NCI-H1694 (cell line): Measurements from ENCODE around the gene NTSR2.

ENCODE experiments used
- DNase-seq: peaks from one replicate; lab custom pipeline; 2025; lab: John Stamatoyannopoulos, UW

Gene NTSR2

GRCh38 chr2:11669454-11670291 lies at the start of gene NTSR2:
TSS of gene NTSR2 (minus strand) at chr2:11670195. CDS start at chr2:11670129, 66 bp downstream.
- no peak for DNase-seq

GRCh38 chr2:11719230-11719977 lies 49.4 kb upstream of the NTSR2 start:
- DNase-seq, result no peak

GRCh38 chr2:11718606-11719005 lies 48.6 kb upstream of the NTSR2 start:
- no peak for DNase-seq

GRCh38 chr2:11717623-11718022 lies 47.6 kb upstream of the NTSR2 start:
- no peak for DNase-seq

- DNase-seq, result no peak
These were observed 46.8 kb upstream of the NTSR2 start for GRCh38 chr2:11716689-11717321.

GRCh38 chr2:11715987-11716652 lies 46.1 kb upstream of the NTSR2 start:
- no peak for DNase-seq

- no peak for DNase-seq
These were observed 43.8 kb upstream of the NTSR2 start for GRCh38 chr2:11713815-11714214.

- no peak for DNase-seq
These were observed 42.9 kb upstream of the NTSR2 start for GRCh38 chr2:11712866-11713265.

- DNase-seq, result no peak
These were observed 41.8 kb upstream of the NTSR2 start for GRCh38 chr2:11711751-11712150.

GRCh38 chr2:11711354-11711716 lies 41.3 kb upstream of the NTSR2 start:
- no peak for DNase-seq

- DNase-seq, result no peak
These were observed 40.8 kb upstream of the NTSR2 start for GRCh38 chr2:11710632-11711353.

- no peak for DNase-seq
These were observed 40.2 kb upstream of the NTSR2 start for GRCh38 chr2:11710210-11710609.

GRCh38 chr2:11709293-11709692 lies 39.3 kb upstream of the NTSR2 start:
- no peak for DNase-seq

GRCh38 chr2:11708106-11708505 lies 38.1 kb upstream of the NTSR2 start:
- no peak for DNase-seq

GRCh38 chr2:11705711-11706110 lies 35.7 kb upstream of the NTSR2 start:
- DNase-seq, result no peak

GRCh38 chr2:11705063-11705462 lies 35.1 kb upstream of the NTSR2 start:
- no peak for DNase-seq

GRCh38 chr2:11703700-11704099 lies 33.7 kb upstream of the NTSR2 start:
- DNase-seq, result no peak

- no peak for DNase-seq
These were observed 33.0 kb upstream of the NTSR2 start for GRCh38 chr2:11702946-11703345.

- no peak for DNase-seq
These were observed 31.8 kb upstream of the NTSR2 start for GRCh38 chr2:11701751-11702301.

- peak; percentile 43 for DNase-seq
These were observed 31.2 kb upstream of the NTSR2 start for GRCh38 chr2:11701206-11701605.
